Stimulated activated memory B cell treated with anti-CD40 and anti-IgM and Interleukin-4, amounts not matched to agents 10 μg/mL and 1 μg/mL and 100 μg/mL, for 72 hours (primary cell): ENCODE results near the gene TEX13C.
"Not testable (repeated sequence)": the region's sequence is repeated elsewhere in the genome, so short reads cannot be mapped to it uniquely, and the experiment has no call there.

Experiments
- ATAC-seq: fragments of 150-1000 bp; cut with Tn5 transposase; 2 replicates; pipeline ENCODE4 v1.10.0; 2021
- H3K27ac Mint-ChIP-seq: one replicate; pipeline ENCODE4 v1.8.0; 2022; ENCODE audit warnings: mild to moderate bottlenecking, mixed read lengths
- H3K27me3 Mint-ChIP-seq: one replicate; pipeline ENCODE4 v1.8.0; 2022; ENCODE audit warnings: mixed read lengths
- H3K36me3 Mint-ChIP-seq: one replicate; pipeline ENCODE4 v1.8.0; 2022; ENCODE audit warnings: mixed read lengths
- H3K4me1 Mint-ChIP-seq: one replicate; pipeline ENCODE4 v1.8.0; 2022; ENCODE audit warnings: mixed read lengths
- H3K4me3 Mint-ChIP-seq: one replicate; pipeline ENCODE4 v1.8.0; 2022; ENCODE audit warnings: mild to moderate bottlenecking, moderate library complexity, mixed read lengths
- H3K9me3 Mint-ChIP-seq: one replicate; pipeline ENCODE4 v1.8.0; 2022; ENCODE audit warnings: mixed read lengths

Gene TEX13C

DNA sequence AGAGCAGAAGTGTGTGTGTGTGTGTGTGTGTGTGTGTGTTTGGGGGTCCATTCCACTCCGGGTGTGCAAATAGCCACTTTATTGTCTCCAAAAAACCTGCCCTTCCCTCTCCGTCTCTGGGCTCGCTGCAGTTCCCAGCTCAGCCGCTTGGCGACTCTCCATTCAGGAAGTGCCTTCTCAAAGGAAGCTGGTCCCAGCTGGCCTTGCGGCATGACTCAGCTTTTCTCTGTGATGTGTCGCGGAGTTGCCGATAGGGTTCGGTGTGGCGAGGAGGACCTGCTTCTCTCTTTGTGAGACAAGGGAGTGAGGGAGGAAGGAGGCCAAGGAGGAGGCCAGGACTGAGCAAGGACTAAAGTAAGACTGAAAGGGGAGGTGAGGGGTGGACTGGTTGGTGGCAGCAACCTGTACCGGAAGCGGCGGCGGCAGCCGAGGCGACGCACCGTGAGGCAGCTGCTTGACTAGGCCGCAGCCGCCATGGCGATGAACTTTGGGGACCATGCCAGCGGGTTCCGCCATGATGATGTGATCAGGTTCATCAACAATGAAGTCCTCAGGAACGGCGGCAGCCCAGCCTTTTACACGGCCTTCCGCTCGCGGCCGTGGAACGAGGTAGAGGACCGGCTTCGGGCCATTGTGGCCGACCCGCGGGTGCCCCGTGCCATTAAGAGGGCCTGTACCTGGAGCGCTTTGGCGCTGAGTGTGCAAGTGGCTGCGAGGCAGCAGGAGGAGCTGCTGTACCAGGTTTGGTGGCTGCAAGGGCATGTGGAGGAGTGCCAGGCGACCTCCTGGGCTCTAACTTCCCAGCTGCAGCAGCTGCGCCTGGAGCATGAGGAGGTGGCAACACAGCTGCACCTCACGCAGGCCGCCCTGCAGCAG lies at the start of gene TEX13C:
TSS of gene TEX13C (plus strand) at position 226 of the 876 bp plus-strand sequence. CDS start at position 475, 249 bp downstream.
- no peaks in the 10 kb centered on the region for H3K4me1 Mint-ChIP-seq
- no peak within 1 kb of the TSS for H3K27ac Mint-ChIP-seq
- ATAC-seq = no peak
- no peaks in the 10 kb centered on the region for H3K27me3 Mint-ChIP-seq
- H3K4me3 Mint-ChIP-seq = no peak within 1 kb of the TSS
- H3K9me3 Mint-ChIP-seq = peaks cover 2% of the 10 kb centered on the region
- no peaks in the 10 kb centered on the region for H3K36me3 Mint-ChIP-seq

DNA sequence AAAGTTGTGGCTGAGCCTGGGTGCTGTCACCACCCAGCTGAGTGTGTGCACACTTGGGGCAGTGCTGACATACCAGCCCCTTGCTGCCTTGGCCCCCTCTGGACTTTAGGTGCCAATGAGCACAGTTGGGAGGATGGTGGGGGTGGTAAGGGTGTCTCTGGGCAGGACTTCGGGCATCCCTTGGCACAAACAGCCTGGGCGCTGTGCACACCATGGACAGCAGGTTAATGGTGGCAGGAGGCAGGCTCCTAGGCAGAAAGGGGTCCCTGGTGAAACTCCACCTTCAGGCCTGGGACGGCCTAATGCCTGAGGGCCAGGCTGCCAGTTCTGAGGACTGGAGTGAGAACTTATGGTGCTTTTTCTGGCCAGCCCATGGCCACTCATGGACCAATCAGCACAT lies 32.4 kb upstream of the TEX13C start:
- H3K36me3 Mint-ChIP-seq = no peaks in the 10 kb centered on the region
- H3K27me3 Mint-ChIP-seq = no peaks in the 10 kb centered on the region
- H3K27ac Mint-ChIP-seq = no peak overlapping the region
- no peak for ATAC-seq
- no peaks in the 10 kb centered on the region for H3K4me1 Mint-ChIP-seq
- H3K9me3 Mint-ChIP-seq = no peaks in the 10 kb centered on the region
- no peak overlapping the region for H3K4me3 Mint-ChIP-seq

DNA sequence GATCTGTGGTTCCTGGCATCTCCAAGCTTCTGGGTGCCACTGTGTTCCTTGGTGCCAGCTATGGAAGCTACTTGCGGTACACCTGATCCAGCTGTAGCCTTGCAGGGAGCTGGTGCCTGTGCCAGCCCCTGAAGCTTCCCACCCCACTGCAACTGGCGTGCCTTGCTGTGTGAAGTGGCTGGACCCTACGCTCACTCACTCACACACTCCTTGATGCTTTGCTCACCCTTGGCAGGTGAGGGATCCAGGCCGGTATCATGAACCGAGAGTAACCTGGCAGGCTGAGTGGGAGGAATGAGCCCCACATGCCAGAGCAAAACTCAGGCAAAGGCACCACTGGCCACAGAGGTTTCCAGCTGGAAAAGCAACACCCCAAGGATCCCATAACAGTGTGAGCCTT lies 31.3 kb upstream of the TEX13C start:
- Mint-ChIP-seq H3K4me1 (no peaks in the 10 kb centered on the region), H3K4me3 (no peak overlapping the region), H3K27ac (no peak overlapping the region), H3K9me3 (no peaks in the 10 kb centered on the region), H3K36me3 (no peaks in the 10 kb centered on the region), H3K27me3 (no peaks in the 10 kb centered on the region)
- no peak for ATAC-seq

DNA sequence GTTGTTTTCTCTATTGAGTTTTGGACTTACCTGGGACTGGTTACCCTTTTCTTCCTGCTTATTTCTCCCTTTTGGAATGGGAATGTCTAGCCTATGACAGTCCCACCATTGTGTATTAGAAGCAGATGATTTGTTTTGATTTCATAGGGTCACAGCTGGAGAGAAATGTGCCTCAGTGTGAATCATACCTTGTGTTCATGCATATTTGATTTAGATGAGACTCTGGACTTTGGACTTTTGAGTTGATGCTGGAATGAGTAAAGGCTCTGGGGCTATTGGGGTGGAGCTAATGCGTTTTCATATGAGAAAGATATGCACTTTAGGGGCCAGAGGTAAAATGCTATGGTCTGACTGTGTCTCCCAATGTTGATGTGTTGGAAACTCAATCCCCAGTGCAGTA lies 30.5 kb upstream of the TEX13C start:
- H3K27me3 Mint-ChIP-seq = no peaks in the 10 kb centered on the region
- H3K36me3 Mint-ChIP-seq = no peaks in the 10 kb centered on the region
- peaks cover 7% of the 10 kb centered on the region for H3K4me1 Mint-ChIP-seq
- no peak for ATAC-seq
- no peaks in the 10 kb centered on the region for H3K9me3 Mint-ChIP-seq
- H3K27ac Mint-ChIP-seq = no peak overlapping the region
- no peak overlapping the region for H3K4me3 Mint-ChIP-seq

DNA sequence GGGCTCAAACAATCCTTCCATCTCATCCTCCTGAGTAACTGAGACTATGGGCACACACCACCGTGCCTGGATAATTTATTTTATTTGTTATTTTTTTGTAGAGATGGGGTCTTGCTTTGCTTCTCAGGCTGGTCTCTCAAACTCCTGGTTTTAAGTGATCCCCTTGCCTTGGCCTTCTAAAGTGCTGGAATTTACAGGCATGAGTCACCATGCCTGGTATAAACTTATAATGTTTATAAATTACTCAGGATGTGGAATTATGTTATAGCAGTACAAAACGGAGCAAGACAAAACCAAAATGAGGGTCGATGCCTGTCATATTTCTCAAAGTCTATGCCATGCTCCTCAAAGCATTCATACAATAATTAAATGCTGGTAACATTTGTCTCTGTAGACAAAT lies 29.8 kb upstream of the TEX13C start:
- no peak overlapping the region for H3K27ac Mint-ChIP-seq
- ATAC-seq = no peak
- no peaks in the 10 kb centered on the region for H3K36me3 Mint-ChIP-seq
- no peaks in the 10 kb centered on the region for H3K27me3 Mint-ChIP-seq
- no peak overlapping the region for H3K4me3 Mint-ChIP-seq
- H3K9me3 Mint-ChIP-seq = no peaks in the 10 kb centered on the region
- peaks cover 13% of the 10 kb centered on the region for H3K4me1 Mint-ChIP-seq

DNA sequence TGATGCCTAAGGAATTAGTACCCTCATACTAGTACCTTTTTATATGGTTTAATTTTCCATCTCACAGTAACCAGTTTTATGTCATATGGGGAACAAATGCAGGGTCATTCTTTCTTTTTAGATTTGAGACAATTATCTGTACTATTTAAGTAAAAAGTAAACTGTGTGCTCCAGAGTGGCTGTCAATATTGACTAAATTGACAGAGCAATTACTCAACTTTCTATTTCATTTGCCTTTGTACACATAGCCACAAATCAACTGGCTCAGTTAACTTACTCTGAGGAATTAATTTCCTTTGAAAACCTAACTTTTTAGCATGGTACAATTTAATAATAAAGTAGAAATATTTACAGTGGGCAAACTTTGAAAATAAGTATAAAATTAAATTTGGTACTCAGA lies 28.5 kb upstream of the TEX13C start:
- peaks cover 17% of the 10 kb centered on the region for H3K4me1 Mint-ChIP-seq
- no peak overlapping the region for H3K27ac Mint-ChIP-seq
- H3K27me3 Mint-ChIP-seq = no peaks in the 10 kb centered on the region
- H3K36me3 Mint-ChIP-seq = no peaks in the 10 kb centered on the region
- no peak for ATAC-seq
- H3K9me3 Mint-ChIP-seq = no peaks in the 10 kb centered on the region
- H3K4me3 Mint-ChIP-seq = no peak overlapping the region

DNA sequence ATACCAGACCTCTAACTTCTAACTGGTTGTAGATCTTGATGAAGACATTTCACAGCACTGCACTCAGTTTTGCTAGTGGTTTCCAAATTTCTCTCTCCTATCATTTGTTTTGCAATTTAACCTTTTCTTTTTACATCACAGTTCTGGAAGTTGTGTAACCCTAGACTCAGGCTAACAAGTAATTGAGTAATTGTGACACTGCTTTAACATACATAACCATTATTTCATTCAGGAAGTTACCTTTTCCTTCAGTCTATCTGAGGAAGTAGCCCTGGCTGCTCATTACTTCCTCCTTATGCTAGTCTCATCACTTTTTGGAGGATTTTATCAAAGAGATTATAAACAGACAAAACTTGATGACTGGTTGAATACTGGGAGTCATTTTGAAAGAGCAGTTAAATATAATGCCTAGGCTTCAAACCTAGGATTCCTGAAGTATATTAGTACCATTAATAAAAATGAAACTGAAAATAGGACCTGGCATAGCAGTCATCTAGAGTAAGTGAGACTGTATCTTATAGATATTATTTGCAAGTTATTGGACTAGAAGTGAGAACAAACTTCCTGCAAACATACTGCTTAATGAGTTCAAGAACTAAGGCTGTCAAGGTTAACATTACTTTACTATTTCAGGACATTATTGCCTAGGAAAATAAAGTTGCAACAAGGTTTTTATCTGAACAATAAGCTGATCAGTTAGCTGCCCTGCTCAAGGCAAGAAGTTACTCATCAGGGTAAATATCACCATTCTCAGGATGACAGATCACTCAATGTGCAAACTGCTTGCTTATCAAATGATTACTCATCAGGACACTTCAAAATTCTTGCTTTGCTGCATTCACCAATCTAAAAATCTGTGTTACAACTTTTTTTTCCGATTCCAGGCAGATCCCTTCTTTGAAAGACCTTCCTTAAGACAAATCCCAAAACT lies 25.6 kb upstream of the TEX13C start:
- H3K27me3 Mint-ChIP-seq = no peaks in the 10 kb centered on the region
- ATAC-seq = peak; percentile 69
- H3K4me3 Mint-ChIP-seq = no peak overlapping the region
- peak overlapping the region; percentile 27 for H3K27ac Mint-ChIP-seq
- H3K4me1 Mint-ChIP-seq = peaks cover 17% of the 10 kb centered on the region
- H3K9me3 Mint-ChIP-seq = no peaks in the 10 kb centered on the region
- no peaks in the 10 kb centered on the region for H3K36me3 Mint-ChIP-seq

DNA sequence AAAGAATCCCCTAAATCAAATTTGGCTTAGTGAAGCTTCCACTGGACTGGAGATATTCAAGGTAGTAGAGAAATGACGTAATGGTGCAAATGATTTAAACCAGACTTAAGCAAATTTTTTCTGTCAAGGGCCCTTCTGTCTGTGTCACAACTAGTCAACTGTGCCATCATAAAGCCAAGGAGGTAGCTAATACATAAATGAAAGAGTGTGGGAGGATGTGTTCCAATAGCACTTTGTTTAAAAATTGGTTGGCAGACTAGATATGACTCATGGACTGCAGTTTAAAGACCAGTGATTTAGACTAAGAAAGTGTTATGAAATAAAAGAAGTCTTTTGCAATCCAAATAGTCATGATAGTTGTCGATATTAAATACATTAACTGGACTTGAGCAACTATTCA lies 24.3 kb upstream of the TEX13C start:
- peak overlapping the region; percentile 27 for H3K27ac Mint-ChIP-seq
- H3K4me1 Mint-ChIP-seq = peaks cover 17% of the 10 kb centered on the region
- no peaks in the 10 kb centered on the region for H3K9me3 Mint-ChIP-seq
- no peak overlapping the region for H3K4me3 Mint-ChIP-seq
- H3K36me3 Mint-ChIP-seq = no peaks in the 10 kb centered on the region
- H3K27me3 Mint-ChIP-seq = no peaks in the 10 kb centered on the region
- peak; percentile 86 for ATAC-seq

DNA sequence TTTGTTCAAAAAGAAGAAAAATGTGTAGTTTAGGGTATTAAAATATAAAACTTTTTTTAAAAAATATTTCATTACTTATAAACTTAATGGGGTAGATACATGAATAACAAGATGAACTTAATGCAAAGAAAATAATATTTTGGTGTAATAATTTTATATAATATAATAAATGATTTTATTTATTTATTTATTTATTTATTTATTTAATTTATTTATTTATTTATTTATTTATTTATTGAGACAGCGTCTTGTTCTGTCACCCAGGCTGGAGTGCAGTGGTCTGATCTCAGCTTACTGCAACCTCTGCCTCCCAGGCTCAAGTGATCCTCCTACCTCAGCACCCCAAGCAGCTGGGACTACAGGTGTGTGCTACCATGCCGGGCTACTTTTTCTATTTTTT lies 20.8 kb upstream of the TEX13C start:
- Mint-ChIP-seq H3K4me3 (no peak overlapping the region), H3K36me3 (no peaks in the 10 kb centered on the region), H3K4me1 (peaks cover 14% of the 10 kb centered on the region), H3K27ac (no peak overlapping the region), H3K9me3 (no peaks in the 10 kb centered on the region), H3K27me3 (no peaks in the 10 kb centered on the region)
- ATAC-seq = no peak

DNA sequence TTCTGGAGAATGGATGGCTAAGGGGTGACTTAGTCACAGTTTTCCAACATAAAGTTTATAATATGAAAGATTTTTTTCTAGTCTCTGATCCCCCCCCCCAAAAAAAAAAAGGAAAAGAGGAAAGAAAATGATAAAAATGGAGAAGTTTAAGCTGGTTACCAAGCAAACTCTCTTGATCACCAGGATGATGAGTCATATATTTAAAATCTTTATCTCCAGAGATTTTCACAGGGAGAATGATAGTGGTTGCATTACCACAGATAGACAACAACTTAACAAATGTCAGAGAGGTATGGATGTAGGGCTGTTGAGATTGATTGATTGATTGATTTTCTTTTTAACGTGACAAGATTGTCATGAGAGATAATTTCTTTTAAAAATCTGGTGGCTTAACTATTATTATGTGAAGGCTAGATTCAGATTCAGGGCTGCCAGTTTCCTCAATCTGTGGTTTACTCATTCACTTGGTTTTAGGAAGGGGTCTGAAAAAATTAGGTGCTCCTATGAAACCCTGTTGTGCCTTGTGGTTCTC lies 13.3 kb upstream of the TEX13C start:
- no peaks in the 10 kb centered on the region for H3K36me3 Mint-ChIP-seq
- peaks cover 4% of the 10 kb centered on the region for H3K9me3 Mint-ChIP-seq
- no peaks in the 10 kb centered on the region for H3K27me3 Mint-ChIP-seq
- no peaks in the 10 kb centered on the region for H3K4me1 Mint-ChIP-seq
- ATAC-seq = no peak
- H3K4me3 Mint-ChIP-seq = no peak overlapping the region
- H3K27ac Mint-ChIP-seq = no peak overlapping the region

DNA sequence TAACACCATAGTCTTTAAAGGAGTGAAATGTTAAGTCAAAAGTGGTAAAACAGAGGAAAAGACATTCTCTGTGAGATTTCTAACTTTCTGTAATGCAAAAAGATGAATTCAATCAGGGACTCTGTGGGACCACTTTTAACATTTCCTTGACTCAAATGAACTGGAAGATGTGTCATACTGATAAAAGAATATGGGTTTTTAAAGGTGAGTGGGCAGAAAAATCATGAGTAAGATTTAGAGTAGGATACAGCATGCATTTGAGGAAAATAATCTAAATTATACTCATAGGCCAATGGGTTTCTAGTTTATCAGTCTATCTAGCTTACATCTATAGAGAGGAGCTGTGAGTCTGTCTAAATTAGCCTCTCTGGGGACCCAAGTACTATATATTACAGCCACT lies 11.0 kb upstream of the TEX13C start:
- H3K27ac Mint-ChIP-seq = no peak overlapping the region
- no peaks in the 10 kb centered on the region for H3K36me3 Mint-ChIP-seq
- ATAC-seq = no peak
- H3K9me3 Mint-ChIP-seq = peaks cover 4% of the 10 kb centered on the region
- H3K27me3 Mint-ChIP-seq = no peaks in the 10 kb centered on the region
- no peaks in the 10 kb centered on the region for H3K4me1 Mint-ChIP-seq
- H3K4me3 Mint-ChIP-seq = no peak overlapping the region

DNA sequence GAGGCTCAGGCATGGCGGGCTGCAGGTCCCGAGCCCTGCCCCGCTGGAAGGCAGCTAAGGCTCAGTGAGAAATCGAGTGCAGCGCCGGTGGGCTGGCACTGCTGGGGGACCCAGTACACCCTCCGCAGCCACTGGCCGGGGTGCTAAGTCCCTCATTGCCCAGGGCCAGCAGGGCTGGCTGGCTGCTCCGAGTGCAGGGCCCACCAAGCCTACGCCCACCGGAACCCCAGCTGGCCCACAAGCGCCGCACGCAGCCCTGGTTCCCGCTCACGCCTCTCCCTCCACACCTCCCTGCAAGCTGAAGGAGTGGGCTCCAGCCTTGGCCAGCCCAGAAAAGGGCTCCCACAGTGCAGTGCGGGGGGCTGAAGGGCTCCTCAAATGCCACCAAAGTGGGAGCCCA lies 505 bp upstream of the TEX13C start:
- H3K27ac Mint-ChIP-seq, H3K4me1 Mint-ChIP-seq, ATAC-seq, H3K9me3 Mint-ChIP-seq, H3K36me3 Mint-ChIP-seq, H3K27me3 Mint-ChIP-seq, H3K4me3 Mint-ChIP-seq: not testable (repeated sequence)

DNA sequence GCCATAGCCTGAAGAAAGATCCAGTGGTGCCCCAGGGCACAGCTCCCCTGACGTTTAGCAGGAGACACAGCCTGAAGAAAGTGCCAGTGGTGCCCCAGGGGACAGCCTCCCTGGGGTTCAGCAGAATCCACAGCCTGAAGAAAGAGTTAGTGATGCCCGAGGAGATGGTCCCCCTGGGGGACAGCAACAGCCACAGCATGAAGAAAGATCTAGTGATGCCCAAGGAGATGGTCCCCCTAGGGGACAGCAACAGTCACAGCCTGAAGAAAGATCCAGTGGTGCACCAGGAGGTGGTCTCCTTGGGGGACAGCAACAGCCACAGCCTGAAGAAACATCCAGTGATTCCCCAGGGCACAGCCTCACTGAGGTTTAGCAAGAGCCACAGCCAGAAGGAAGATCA lies 2.8 kb downstream of the TEX13C start:
- Mint-ChIP-seq H3K36me3 (no peaks in the 10 kb centered on the region), H3K27ac (no peak overlapping the region), H3K27me3 (no peaks in the 10 kb centered on the region), H3K4me1 (no peaks in the 10 kb centered on the region), H3K4me3 (no peak overlapping the region), H3K9me3 (peaks cover 2% of the 10 kb centered on the region)
- ATAC-seq = no peak

DNA sequence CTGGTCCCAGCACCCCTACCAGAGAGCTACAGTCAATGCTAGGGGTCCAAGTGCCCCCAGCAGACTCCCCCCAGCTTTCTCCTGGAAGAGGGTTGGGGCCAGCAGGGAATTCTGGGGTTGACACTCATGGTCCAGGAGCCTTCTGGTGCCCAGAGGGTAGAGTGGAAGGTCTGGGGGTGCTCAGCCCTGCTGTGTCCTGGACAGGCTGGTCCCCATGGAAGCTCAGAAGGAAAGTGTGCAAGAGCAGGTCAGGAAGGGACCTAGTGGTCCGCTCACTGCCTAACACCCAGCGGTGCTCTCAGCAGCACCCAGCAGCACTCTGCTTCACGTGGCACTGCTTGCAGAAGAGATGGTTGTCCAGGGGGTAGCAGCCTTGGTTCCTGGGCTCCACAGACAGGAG lies 6.9 kb downstream of the TEX13C start:
- no peaks in the 10 kb centered on the region for H3K4me1 Mint-ChIP-seq
- ATAC-seq = no peak
- H3K9me3 Mint-ChIP-seq = no peaks in the 10 kb centered on the region
- H3K36me3 Mint-ChIP-seq = no peaks in the 10 kb centered on the region
- H3K27ac Mint-ChIP-seq = no peak overlapping the region
- no peak overlapping the region for H3K4me3 Mint-ChIP-seq
- no peaks in the 10 kb centered on the region for H3K27me3 Mint-ChIP-seq

DNA sequence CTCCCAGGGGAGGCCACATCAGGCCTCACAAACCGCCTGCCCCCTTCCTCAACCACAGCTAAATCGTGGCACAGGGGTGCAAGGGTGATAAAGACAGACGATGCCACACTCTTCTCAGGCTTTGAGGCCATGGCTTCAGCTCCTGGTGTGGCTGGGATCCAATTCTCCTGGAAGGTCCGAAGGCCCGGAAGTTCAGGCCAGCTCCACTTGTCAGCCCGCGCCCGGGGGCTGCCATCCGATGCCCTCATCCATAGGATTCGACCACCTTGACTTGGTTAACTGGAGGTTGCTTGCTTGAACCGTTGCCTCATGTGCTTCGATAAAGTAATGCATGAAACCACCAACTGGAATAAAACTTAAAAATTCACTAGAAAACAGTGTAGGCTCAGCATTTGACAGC lies 8.2 kb downstream of the TEX13C start:
- H3K9me3 Mint-ChIP-seq = no peaks in the 10 kb centered on the region
- no peak overlapping the region for H3K4me3 Mint-ChIP-seq
- no peaks in the 10 kb centered on the region for H3K36me3 Mint-ChIP-seq
- no peak overlapping the region for H3K27ac Mint-ChIP-seq
- H3K4me1 Mint-ChIP-seq = no peaks in the 10 kb centered on the region
- no peaks in the 10 kb centered on the region for H3K27me3 Mint-ChIP-seq
- no peak for ATAC-seq
